OCI-LY1 (cell line): ENCODE results near the gene POLR1G.
"Not testable (repeated sequence)": the region's sequence is repeated elsewhere in the genome, so short reads cannot be mapped to it uniquely, and the experiment has no call there.

Source experiments
- H2AFZ ChIP-seq: fragments of 200-600 bp; sonication (generic), shearing (Covaris generic); 2 replicates; pipeline ENCODE4 v1.6.0; 2014; ENCODE audit warnings: antibody characterized with exemption, mild to moderate bottlenecking, low read length
- H3F3A ChIP-seq: fragments of 200-600 bp; sonication (generic), shearing (Covaris generic); 2 replicates; pipeline ENCODE4 v1.6.0; 2014; ENCODE audit warnings: mild to moderate bottlenecking, antibody characterized with exemption, low read length, moderate library complexity; ENCODE audit not compliant: insufficient read depth
- H3K27ac ChIP-seq: fragments of 200-600 bp; sonication (generic); 2 replicates; pipeline ENCODE4 v1.5.1; 2014; ENCODE audit warnings: low read length, mixed run types, mild to moderate bottlenecking, low read depth; ENCODE audit not compliant: poor library complexity, severe bottlenecking
- H3K27me3 ChIP-seq: fragments of 200-600 bp; sonication (generic); 2 replicates; pipeline ENCODE4 v1.6.0; 2014; ENCODE audit warnings: antibody characterized with exemption, mild to moderate bottlenecking, low read length, moderate library complexity; ENCODE audit not compliant: insufficient read depth
- H3K36me3 ChIP-seq: fragments of 200-600 bp; sonication (generic); 2 replicates; pipeline ENCODE4 v1.6.1; 2014; ENCODE audit warnings: mild to moderate bottlenecking, antibody characterized with exemption, low read length, moderate library complexity, mixed read lengths; ENCODE audit not compliant: insufficient read depth
- H3K4me1 ChIP-seq: fragments of 200-600 bp; sonication (generic); 2 replicates; pipeline ENCODE4 v1.5.1; 2014; ENCODE audit warnings: mild to moderate bottlenecking, low read length, moderate library complexity; ENCODE audit not compliant: insufficient read depth, severe bottlenecking
- H3K4me2 ChIP-seq: fragments of 200-600 bp; sonication (generic), shearing (Covaris generic); 2 replicates; pipeline ENCODE4 v1.6.1; 2014; ENCODE audit warnings: low read length
- H3K4me3 ChIP-seq: fragments of 200-600 bp; sonication (generic); 2 replicates; pipeline ENCODE4 v1.5.1; 2014; ENCODE audit warnings: low read length, low read depth, mild to moderate bottlenecking, mixed read lengths; ENCODE audit not compliant: poor library complexity, severe bottlenecking
- H3K79me2 ChIP-seq: fragments of 200-600 bp; shearing (Covaris generic); 2 replicates; pipeline ENCODE4 v1.6.1; 2016; ENCODE audit warnings: mixed run types, low read length, mixed read lengths; ENCODE audit not compliant: insufficient read depth
- H3K9ac ChIP-seq: fragments of 200-600 bp; sonication (generic), shearing (Covaris generic); 2 replicates; pipeline ENCODE4 v1.6.1; 2014; ENCODE audit warnings: mild to moderate bottlenecking, low read length, mixed read lengths
- H3K9me2 ChIP-seq: fragments of 200-600 bp; sonication (generic), shearing (Covaris generic); 2 replicates; pipeline ENCODE4 v1.6.1; 2014; ENCODE audit warnings: low read depth, mild to moderate bottlenecking, low read length, mixed read lengths
- H3K9me3 ChIP-seq: fragments of 200-600 bp; shearing (Covaris generic); 2 replicates; pipeline ENCODE4 v1.6.1; 2014; ENCODE audit warnings: low read length, mixed read lengths
- H4K20me1 ChIP-seq: fragments of 200-600 bp; sonication (generic), shearing (Covaris generic); 2 replicates; pipeline ENCODE4 v1.6.0; 2016; ENCODE audit warnings: mild to moderate bottlenecking, low read length; ENCODE audit not compliant: insufficient read depth
- CTCF ChIP-seq: fragments of 200-600 bp; sonication (generic), shearing (Covaris generic); IDR thresholded peaks from 2 replicates; pipeline ENCODE4 v1.5.1; 2017; ENCODE audit warnings: mild to moderate bottlenecking, antibody characterized with exemption, low read length, moderate library complexity, mixed read lengths
- EZH2 ChIP-seq: fragments of 200-600 bp; sonication (generic), shearing (Covaris generic); IDR thresholded peaks from 2 replicates; pipeline ENCODE4 v1.8.0; 2017; ENCODE audit warnings: borderline replicate concordance, mixed run types, mild to moderate bottlenecking, antibody characterized with exemption, low read length, moderate library complexity, mixed read lengths

The POLR1G gene

GRCh38 chr19:45408830-45409556, 2.5 kb downstream of the POLR1G start:
- H3K4me2 ChIP-seq: no peak overlapping the region
- no peak overlapping the region for H2AFZ ChIP-seq
- no peaks in the 10 kb centered on the region for H3K9me2 ChIP-seq
- peaks cover 29% of the 10 kb centered on the region for H3K36me3 ChIP-seq
- TF ChIP-seq EZH2 (no peak), CTCF (no peak)
- peaks cover 37% of the 10 kb centered on the region for H3K4me1 ChIP-seq
- H3K4me3 ChIP-seq: no peak overlapping the region
- H3K79me2 ChIP-seq: peaks cover 6% of the 10 kb centered on the region; the same call in 1 of the 2 replicates
- H3F3A ChIP-seq: no peaks in the 10 kb centered on the region
- no peaks in the 10 kb centered on the region for H3K27me3 ChIP-seq
- H3K9me3 ChIP-seq: no peaks in the 10 kb centered on the region
- no peak overlapping the region for H3K9ac ChIP-seq
- peak overlapping the region; percentile 19 for H3K27ac ChIP-seq
- H4K20me1 ChIP-seq: no peaks in the 10 kb centered on the region

- Histone ChIP-seq H2AFZ (no peak overlapping the region), H3K9me2 (no peaks in the 10 kb centered on the region), H3K27ac (peak overlapping the region; percentile 19), H3K27me3 (no peaks in the 10 kb centered on the region), H3K4me2 (no peak overlapping the region), H3F3A (no peaks in the 10 kb centered on the region), H3K4me3 (no peak overlapping the region), H3K9ac (no peak overlapping the region), H3K79me2 (peaks cover 6% of the 10 kb centered on the region; the same call in 1 of the 2 replicates), H3K9me3 (no peaks in the 10 kb centered on the region), H3K36me3 (peaks cover 35% of the 10 kb centered on the region), H4K20me1 (no peaks in the 10 kb centered on the region), H3K4me1 (peaks cover 31% of the 10 kb centered on the region)
- TF ChIP-seq EZH2 (no peak), CTCF (no peak)
Observed at GRCh38 chr19:45409557-45409920, 3.1 kb downstream of the POLR1G start.

DNA sequence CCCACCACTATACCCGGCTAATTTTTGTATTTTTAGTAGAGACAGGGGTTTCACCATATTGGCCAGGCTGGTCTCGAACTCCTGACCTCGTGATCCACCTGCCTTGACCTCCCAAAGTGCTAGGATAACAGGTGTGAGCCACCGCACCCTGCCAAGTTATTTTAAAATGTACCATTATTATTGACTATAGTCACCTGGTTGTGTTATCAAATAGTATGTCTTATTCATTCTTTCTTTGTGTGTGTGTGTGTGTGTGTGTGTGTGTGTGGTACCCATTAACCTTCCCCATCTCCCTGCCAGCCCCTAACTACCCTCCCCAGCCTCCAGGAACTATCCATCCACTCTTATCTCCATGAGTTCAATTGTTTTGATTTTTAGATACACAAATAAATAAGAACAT, 3.9 kb downstream of the POLR1G start:
- H3F3A ChIP-seq, H3K27ac ChIP-seq, H3K27me3 ChIP-seq, H3K9me3 ChIP-seq, H3K4me3 ChIP-seq, H3K4me2 ChIP-seq, H2AFZ ChIP-seq, H4K20me1 ChIP-seq, H3K79me2 ChIP-seq, H3K9ac ChIP-seq, H3K9me2 ChIP-seq: not testable (repeated sequence)
- Histone ChIP-seq H3K36me3 (peaks cover 38% of the 10 kb centered on the region), H3K4me1 (peaks cover 24% of the 10 kb centered on the region)

- H3K36me3 ChIP-seq: peaks cover 45% of the 10 kb centered on the region
Observed at GRCh38 chr19:45413497-45413896, 7.1 kb downstream of the POLR1G start.

More at GRCh38 chr19:45413497-45413896, 7.1 kb downstream of the POLR1G start:
- no peak overlapping the region for H3K4me2 ChIP-seq
- H3K27ac ChIP-seq: no peak overlapping the region
- no peak overlapping the region for H2AFZ ChIP-seq
- no peak overlapping the region for H3K9ac ChIP-seq
- peaks cover 5% of the 10 kb centered on the region for H3K4me1 ChIP-seq
- no peaks in the 10 kb centered on the region for H4K20me1 ChIP-seq
- no peak overlapping the region for H3K4me3 ChIP-seq
- TF ChIP-seq EZH2 (no peak), CTCF (no peak)
- H3K79me2 ChIP-seq: no peaks in the 10 kb centered on the region
- H3K9me2 ChIP-seq: no peaks in the 10 kb centered on the region
- no peaks in the 10 kb centered on the region for H3K27me3 ChIP-seq
- H3K9me3 ChIP-seq: no peaks in the 10 kb centered on the region
- no peaks in the 10 kb centered on the region for H3F3A ChIP-seq
